Measurements from ENCODE around the gene TRIM42. TPM values are rescaled to one million over a fixed set of nuclear protein-coding genes. Genes with fewer than 3 reads are reported as not detected.

Gene TRIM42
- not detected in 5 replicates for total RNA-seq (2022; extraction: Qiagen RNA extraction; ENCODE audit: low read depth)

DNA sequence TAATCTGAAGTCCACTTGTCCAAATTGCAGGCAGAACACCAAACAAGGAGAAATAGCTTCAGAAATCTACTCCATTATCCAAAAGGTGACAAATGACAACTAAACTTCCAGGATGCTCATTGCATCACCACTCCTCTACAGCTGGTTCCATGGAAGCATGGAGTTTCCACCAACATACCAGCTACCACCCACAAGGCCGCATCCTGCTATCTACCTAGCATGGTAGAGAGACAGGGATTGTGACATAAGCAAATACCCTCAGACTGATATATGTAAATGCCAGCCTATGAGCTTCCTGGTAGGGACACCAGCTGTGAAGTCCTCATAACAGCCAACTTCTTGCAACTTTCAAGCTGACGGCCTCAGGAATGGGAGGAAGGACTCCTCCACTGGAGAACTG is at the start of gene TRIM42:
Gene TRIM42 (plus strand): TSS at position 301 of the 400 bp plus-strand sequence. CDS start 166 bp downstream, outside the sequence.

Measured in A549 treated with RU486 at 1 μM for 4 hours (cell line).